ENCODE measurements around the gene DNAH12.
"Not testable (repeated sequence)": the region's sequence is repeated elsewhere in the genome, so short reads cannot be mapped to it uniquely, and the experiment has no call there.

- TF ChIP-seq CTCF (conservative IDR thresholded peaks at IDR 0.05; ENCODE audit: low read length); EZH2phosphoT487 (IDR thresholded peaks at IDR 0.05; ENCODE audit: borderline replicate concordance): not testable (repeated sequence)
Measured at GRCh38 chr3:57365089-57365488, 179.1 kb downstream of the DNAH12 start.
